SK-N-SH treated with all-trans-retinoic acid at 6 μM for 48 hours (cell line): Measurements from ENCODE around the gene MAP2.

ENCODE experiments used
- ARNTL ChIP-seq: fragments of 450-650 bp; formaldehyde crosslinking; IDR thresholded peaks from 2 replicates; pipeline ENCODE4 v1.5.0; 2020; ENCODE audit warnings: low read depth, mild to moderate bottlenecking, moderate library complexity, borderline replicate concordance
- BACH2 ChIP-seq: fragments of 250-450 bp; sonication (Bioruptor Pico); IDR thresholded peaks from 2 replicates; pipeline ENCODE4 v1.9.0; 2021; ENCODE audit warnings: mild to moderate bottlenecking, borderline replicate concordance
- CSRNP3 ChIP-seq: fragments of 250-450 bp; sonication (Bioruptor Pico); IDR thresholded peaks from 2 replicates; pipeline ENCODE4 v1.5.1; 2021; ENCODE audit warnings: mild to moderate bottlenecking, moderate library complexity
- OSR1 ChIP-seq: fragments of 250-450 bp; sonication (Bioruptor Pico); IDR thresholded peaks from 2 replicates; pipeline ENCODE4 v1.8.0; 2022; ENCODE audit warnings: moderate library complexity, mild to moderate bottlenecking, inconsistent platforms
- ZFP30 ChIP-seq: fragments of 450-650 bp; formaldehyde crosslinking; IDR thresholded peaks from 2 replicates; pipeline ENCODE4 v1.5.0; 2022; ENCODE audit warnings: mild to moderate bottlenecking, moderate library complexity
- ZNF8 ChIP-seq: fragments of 450-650 bp; formaldehyde crosslinking; IDR thresholded peaks from 2 replicates; pipeline ENCODE4 v1.5.0; 2020; ENCODE audit warnings: mild to moderate bottlenecking, moderate library complexity

- TF ChIP-seq ZFP30 (no peak), ZNF8 (CRISPR knock-in tag) (no peak), BACH2 (no peak), CSRNP3 (CRISPR knock-in tag) (no peak), ARNTL (no peak), OSR1 (no peak)
These were observed 177.7 kb downstream of the MAP2 start for GRCh38 chr2:209601497-209601896.
